HepG2 (cell line): ENCODE results near the gene RIN3. TPM values are rescaled to one million over a fixed set of nuclear protein-coding genes. Genes with fewer than 3 reads are reported as not detected.

Experiments
- ATAC-seq: fragments of 200-7000 bp; cut with Tn5 transposase; 3 replicates; pipeline ENCODE4 v1.9.1; 2020; ENCODE audit warnings: mild to moderate bottlenecking, moderate library complexity
- BruUV-seq: library from RNA; stranded (reverse); fragments of 400-500 nt; replicated peaks from 2 replicates; lab custom pipeline; 2021; lab: Mats Ljungman, UMichigan
- CTCF ChIA-PET: fragments of 300-600 bp; formaldehyde crosslinking; extraction: SDS; loops from one replicate; lab custom pipeline; 2021; ENCODE audit warnings: low total read pairs, inconsistent platforms, low intra/inter-chr PET ratio; lab: Yijun Ruan, JAX
- POLR2A ChIA-PET: fragments of 350-600 bp; sonication (Branson Sonifier 250); formaldehyde crosslinking; loops from one replicate; lab custom pipeline; 2020; ENCODE audit warnings: antibody characterized with exemption, inconsistent platforms; lab: Yijun Ruan, JAX
- DNase-seq: peaks from one replicate; pipeline ENCODE4 v3.0.0-alpha.2; 2015; ENCODE audit warnings: low spot score
- FAIRE-seq: peaks from 3 replicates; lab custom pipeline; 2011; peaks lifted over from hg19 to GRCh38; lab: Jason Lieb, UNC
- H2AFZ ChIP-seq: one replicate; pipeline ENCODE4 v1.6.1; 2011; ENCODE audit warnings: low read length, inconsistent platforms
- H3K27ac ChIP-seq: fragments of 300-600 bp; 3 replicates; pipeline ENCODE4 v1.8.0; 2011; ENCODE audit warnings: mixed run types, mild to moderate bottlenecking, mixed read lengths, low read length, inconsistent platforms; ENCODE audit not compliant: insufficient read depth; ENCODE audit errors: extremely low read length
- H3K27me3 ChIP-seq, 2 experiments: fragments of 200-600 bp in 1 of 2; 2 replicates in 1 of 2; 3 replicates in 1 of 2; pipeline versions ENCODE4 v1.6.0 to v1.8.0; 2011; ENCODE audit warnings: low read length in 2 of 2, mild to moderate bottlenecking in 2 of 2, moderate library complexity in 2 of 2, inconsistent platforms in 1 of 2; ENCODE audit not compliant: insufficient read depth in 2 of 2, control insufficient read depth in 1 of 2
- H3K36me3 ChIP-seq, 2 experiments: fragments of 200-600 bp in 1 of 2; replicated peaks in 1 of 2; 2 replicates in 1 of 2; 3 replicates in 1 of 2; pipeline versions ENCODE4 v1.5.1 to v1.8.0; 2011; ENCODE audit warnings: low read length in 2 of 2, inconsistent platforms in 1 of 2; ENCODE audit not compliant: insufficient read depth in 2 of 2, control insufficient read depth in 1 of 2
- H3K4me1 ChIP-seq: 2 replicates; pipeline ENCODE4 v1.5.1; 2012; ENCODE audit warnings: low read length, inconsistent platforms; ENCODE audit not compliant: insufficient read depth
- H3K4me2 ChIP-seq: 2 replicates; pipeline ENCODE4 v1.6.0; 2011; ENCODE audit warnings: low read depth, low read length, inconsistent platforms
- H3K4me3 ChIP-seq, 3 experiments: fragments of 200-600 bp in 1 of 3; sonication (generic), shearing (Covaris generic) in 1 of 3; replicated peaks in 1 of 3; 2 replicates each; pipeline ENCODE4 v1.5.1; 2011 to 2016; ENCODE audit warnings: low read length in 3 of 3, inconsistent platforms in 2 of 3, low read depth in 2 of 3, mild to moderate bottlenecking in 2 of 3, control low read depth in 1 of 3, mixed read lengths in 1 of 3; ENCODE audit not compliant: insufficient read depth in 1 of 3
- H3K79me2 ChIP-seq: one replicate; pipeline ENCODE4 v1.6.1; 2011; ENCODE audit warnings: low read length, inconsistent platforms; ENCODE audit not compliant: insufficient read depth
- H3K9ac ChIP-seq: 2 replicates; pipeline ENCODE4 v1.6.0; 2011; ENCODE audit warnings: mild to moderate bottlenecking, low read depth, low read length, inconsistent platforms; ENCODE audit not compliant: insufficient read depth
- H3K9me3 ChIP-seq: 2 replicates; pipeline ENCODE4 v1.5.1; 2012; ENCODE audit warnings: mild to moderate bottlenecking, low read length
- H4K20me1 ChIP-seq: 2 replicates; pipeline ENCODE4 v1.6.0; 2011; ENCODE audit warnings: inconsistent platforms, mild to moderate bottlenecking, low read length, moderate library complexity; ENCODE audit not compliant: insufficient read depth
- DR1 ChIP-seq: sonication (generic); formaldehyde crosslinking; IDR thresholded peaks from 2 replicates; pipeline ENCODE4 v1.8.0; 2021; ENCODE audit warnings: mild to moderate bottlenecking, missing genetic modification reagents, inconsistent platforms
- FIP1L1 ChIP-seq: fragments of 200-400 bp; formaldehyde crosslinking; IDR thresholded peaks from 2 replicates; pipeline ENCODE4 v1.6.1; 2018; ENCODE audit warnings: low read depth, mild to moderate bottlenecking, low read length, moderate library complexity, borderline replicate concordance; ENCODE audit not compliant: insufficient read depth
- FOSL2 ChIP-seq: sonication (generic); formaldehyde crosslinking; IDR thresholded peaks from 2 replicates; pipeline ENCODE4 v1.4.0; 2020; ENCODE audit warnings: missing genetic modification reagents
- HOMEZ ChIP-seq: IDR thresholded peaks from 2 replicates; pipeline ENCODE4 v1.6.1; 2016; ENCODE audit warnings: low read depth
- MED1 ChIP-seq: sonication (generic); formaldehyde crosslinking; IDR thresholded peaks from 2 replicates; pipeline ENCODE4 v1.4.0; 2020; ENCODE audit warnings: missing genetic modification reagents
- MED8 ChIP-seq: sonication (generic); formaldehyde crosslinking; IDR thresholded peaks from 2 replicates; pipeline ENCODE4 v1.8.1; 2023; ENCODE audit warnings: mild to moderate bottlenecking, missing genetic modification reagents; ENCODE audit not compliant: insufficient replicate concordance
- NR2C2 ChIP-seq: sonication (generic); formaldehyde crosslinking; IDR thresholded peaks from 2 replicates; pipeline ENCODE4 v1.4.0; 2020; ENCODE audit warnings: missing genetic modification reagents, mild to moderate bottlenecking, moderate library complexity, borderline replicate concordance
- PHF5A ChIP-seq: IDR thresholded peaks from one replicate; pipeline ENCODE4 v1.6.1; 2018; ENCODE audit warnings: low read depth, missing genetic modification reagents; ENCODE audit not compliant: unreplicated experiment
- POLR2A ChIP-seq, 2 experiments: IDR thresholded peaks; 2 replicates each; pipeline ENCODE4 v1.6.1; 2011; ENCODE audit warnings: low read depth in 2 of 2, low read length in 2 of 2, mild to moderate bottlenecking in 1 of 2, moderate library complexity in 1 of 2; ENCODE audit not compliant: insufficient read depth in 1 of 2
- SMARCC2 ChIP-seq: fragments of 450-650 bp; IDR thresholded peaks from 2 replicates; pipeline ENCODE4 v1.6.1; 2017; ENCODE audit warnings: antibody characterized with exemption, mild to moderate bottlenecking
- SP2 ChIP-seq: sonication (generic); formaldehyde crosslinking; IDR thresholded peaks from 2 replicates; pipeline ENCODE4 v1.5.1; 2020; ENCODE audit warnings: mild to moderate bottlenecking, missing genetic modification reagents
- SRF ChIP-seq: IDR thresholded peaks from 2 replicates; pipeline ENCODE4 v1.6.1; 2011; ENCODE audit warnings: mild to moderate bottlenecking, low read depth, low read length, moderate library complexity
- ZNF18 ChIP-seq: sonication (generic); formaldehyde crosslinking; IDR thresholded peaks from 2 replicates; pipeline ENCODE4 v1.8.0; 2022; ENCODE audit warnings: mild to moderate bottlenecking, missing genetic modification reagents; ENCODE audit not compliant: insufficient replicate concordance
- ZNF580 ChIP-seq: IDR thresholded peaks from 2 replicates; pipeline ENCODE4 v1.6.1; 2016; ENCODE audit warnings: low read depth, borderline replicate concordance
- ZNF619 ChIP-seq: sonication (generic); formaldehyde crosslinking; IDR thresholded peaks from 2 replicates; pipeline ENCODE4 v1.4.0; 2020; ENCODE audit warnings: mild to moderate bottlenecking, missing genetic modification reagents
- ZNF660 ChIP-seq: sonication (generic); formaldehyde crosslinking; IDR thresholded peaks from 2 replicates; pipeline ENCODE4 v1.5.1; 2020; ENCODE audit warnings: mild to moderate bottlenecking, low read depth, missing genetic modification reagents, borderline replicate concordance
- ZNF770 ChIP-seq: sonication (generic); formaldehyde crosslinking; IDR thresholded peaks from 2 replicates; pipeline ENCODE4 v1.5.0; 2020; ENCODE audit warnings: mild to moderate bottlenecking, missing genetic modification reagents
- WGBS: methylation state at CpG from one replicate; pipeline ENCODE4 v1.1.6; 2017; ENCODE audit warnings: low lambda C conversion rate; 5-methylcytosine and 5-hydroxymethylcytosine counted together
- in situ Hi-C: cut with HindIII; loops from 2 replicates; pipeline ENCODE4 v1.10.0; 2017; ENCODE audit warnings: low pct_unique_long_range_greater_than_20kb; ENCODE audit not compliant: extremely low pct_ligation_motif_present
- intact Hi-C: fragments of 100-400 bp; cut with micrococcal nuclease; formaldehyde crosslinking; loops from one replicate; pipeline ENCODE4 v1.10.0; 2022; ENCODE audit not compliant: unreplicated experiment
- polyA plus RNA-seq, 8 experiments: library from polyadenylated mRNA; depleted of rRNA in 3 of 8; stranded (reverse) in 7 of 8; unstranded in 1 of 8; fragments of >200 nt; fragmentation: Illumina TruSeq in 4 of 8; extraction: Trizol in 4 of 8; gene quantifications; 2 replicates each; pipeline versions ENCODE4 v1.2.1 to v1.2.3, GENCODE V29; 2011 to 2016; ENCODE audit warnings: low read depth in 4 of 8, missing spikeins in 1 of 8, mixed read lengths in 1 of 8; ENCODE audit not compliant: insufficient read depth in 1 of 8
- total RNA-seq, 5 experiments: library from RNA; depleted of rRNA; stranded (reverse); fragments of >200 nt; fragmentation: Illumina TruSeq; extraction: Trizol; gene quantifications; 2 replicates each; pipeline ENCODE4 v1.2.3, GENCODE V29; 2016; ENCODE audit warnings: low read depth in 1 of 5

RIN3 gene
- total and polyA plus RNA-seq, 2 of the 13 experiments (the other 11 are each of a cell fraction or from before 2014, with no cell fraction given), result 2.3 to 3.6 TPM

- TF ChIP-seq SMARCC2, result no peak
Observed at GRCh38 chr14:92597906-92598905, 84.6 kb downstream of the RIN3 start (continued).

GRCh38 chr14:92599811-92600210 is 86.2 kb downstream of the RIN3 start:
- peaks cover 0 to 3% of the 10 kb centered on the region in 2 experiments; a peak in 2 of 5 replicates for H3K36me3 ChIP-seq
- ChIA-PET POLR2A (no interaction called here), CTCF (no interaction called here)
- no peaks in the 10 kb centered on the region for H3K27me3 ChIP-seq
- H3K79me2 ChIP-seq, result no peaks in the 10 kb centered on the region
- no peak for DNase-seq
- H3K4me3 ChIP-seq, result no peak overlapping the region
- TF ChIP-seq ZNF18 (CRISPR knock-in tag) (no peak), DR1 (no peak), MED8 (no peak), ZNF619 (CRISPR knock-in tag) (no peak), MED1 (CRISPR knock-in tag) (no peak), POLR2A (IDR thresholded peaks at IDR 0.05; ENCODE audit: insufficient read depth in 1 of 2, low read depth in 2 of 2, low read length in 2 of 2) (no peak), FIP1L1 (no peak), PHF5A (CRISPR knock-in tag) (no peak), ZNF660 (CRISPR knock-in tag) (no peak), ZNF770 (no peak), FOSL2 (CRISPR knock-in tag) (no peak), SRF (no peak), SP2 (CRISPR knock-in tag) (no peak), HOMEZ (CRISPR knock-in tag) (no peak), NR2C2 (no peak), ZNF580 (no peak)
- no peak overlapping the region for H3K27ac ChIP-seq
- no peak overlapping the region for H3K4me2 ChIP-seq
- no peak for FAIRE-seq
- no TSS peak for BruUV-seq
- no peaks in the 10 kb centered on the region for H3K9me3 ChIP-seq
- intact Hi-C loops, result no loop called here
- WGBS, result 100% methylated on average over 3 of the region's 3 CpGs
- in situ Hi-C loops, result no loop called here
- H2AFZ ChIP-seq, result no peak overlapping the region
- H3K9ac ChIP-seq, result no peak overlapping the region
- no peak for ATAC-seq
- no peaks in the 10 kb centered on the region for H4K20me1 ChIP-seq
- no peaks in the 10 kb centered on the region for H3K4me1 ChIP-seq
